K562 (cell line): Measurements from ENCODE around the gene GYPA.
"Not testable (repeated sequence)": the region's sequence is repeated elsewhere in the genome, so short reads cannot be mapped to it uniquely, and the experiment has no call there.

Experiments used
- ETS2 ChIP-seq: IDR thresholded peaks from 2 replicates; pipeline ENCODE4 v1.6.1; 2016; ENCODE audit warnings: borderline replicate concordance, missing genetic modification characterization, mild to moderate bottlenecking, moderate library complexity, missing compliant biosample characterization; ENCODE audit not compliant: poor library complexity, severe bottlenecking
- JUND ChIP-seq, 2 experiments: IDR thresholded peaks; 2 replicates in 1 of 2; 3 replicates in 1 of 2; pipeline ENCODE4 v1.6.1; 2011; ENCODE audit warnings: borderline replicate concordance in 2 of 2, low read depth in 2 of 2, low read length in 2 of 2, improper control_type of control experiment in 1 of 2, missing biosample characterization in 1 of 2, missing genetic modification characterization in 1 of 2, missing genetic modification reagents in 1 of 2
- POLR2A ChIP-seq: fragments of 450-650 bp; conservative IDR thresholded peaks from 2 replicates; pipeline ENCODE4 v1.6.1; 2016
- SMAD4 ChIP-seq: fragments of 250-450 bp; sonication (Bioruptor Pico); conservative IDR thresholded peaks from 2 replicates; pipeline ENCODE4 v1.8.0; 2021; ENCODE audit warnings: inconsistent platforms, mild to moderate bottlenecking, moderate library complexity

DNA sequence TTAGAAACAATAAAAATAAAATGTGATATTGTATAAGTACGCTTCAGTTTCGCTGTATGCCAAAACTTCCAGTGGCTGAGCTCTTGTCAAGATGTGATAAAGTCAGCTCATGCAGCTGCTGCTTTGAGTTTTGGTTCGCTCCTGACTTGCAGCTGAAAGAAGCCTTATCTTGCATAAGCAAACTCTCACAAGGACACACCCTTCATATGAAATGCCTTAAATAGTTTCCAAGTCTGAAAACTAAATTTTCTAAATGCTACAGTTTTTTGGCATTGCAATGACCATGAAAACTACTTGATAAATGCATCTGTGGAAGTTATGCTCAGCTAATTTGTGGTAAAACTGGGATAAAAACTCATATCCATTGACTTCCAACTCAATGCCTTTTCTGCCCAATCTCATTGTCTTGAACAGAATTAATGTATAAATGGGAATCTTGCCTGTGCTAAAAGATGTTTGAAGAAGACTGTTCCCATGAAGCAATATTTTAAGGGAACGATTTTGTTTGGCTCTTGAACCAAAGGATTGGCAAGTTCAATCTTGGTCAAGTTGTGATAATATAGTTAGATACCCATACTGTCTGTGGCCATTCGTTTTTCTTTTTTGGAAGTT, 11.7 kb downstream of the GYPA start:
- not testable (repeated sequence) for TF ChIP-seq POLR2A; ETS2; SMAD4 (CRISPR knock-in tag); JUND (IDR thresholded peaks at IDR 0.05; ENCODE audit: borderline replicate concordance, low read depth, low read length); JUND (tag; IDR thresholded peaks at IDR 0.05; ENCODE audit: borderline replicate concordance, low read depth, low read length)
